Astrocyte of the cerebellum (primary cell): Measurements from ENCODE around the gene TM4SF18.
"Not testable (repeated sequence)": the region's sequence is repeated elsewhere in the genome, so short reads cannot be mapped to it uniquely, and the experiment has no call there.

Experiments
- DNase-seq: peaks from one replicate; pipeline ENCODE4 v3.0.0-alpha.2; 2011; ENCODE audit warnings: low read depth
- H3K4me3 ChIP-seq: 2 replicates; pipeline ENCODE4 v1.5.1; 2011; ENCODE audit warnings: mild to moderate bottlenecking, low read depth, low read length, moderate library complexity
- CTCF ChIP-seq: IDR thresholded peaks from 2 replicates; pipeline ENCODE4 v1.5.1; 2012; ENCODE audit warnings: low read length, low read depth, moderate library complexity, mild to moderate bottlenecking; ENCODE audit errors: missing control alignments
- in situ Hi-C: cut with HindIII; loops from 2 replicates; pipeline ENCODE4 v1.10.0; 2017; ENCODE audit warnings: low sequenced_read_pairs

Gene TM4SF18, protein sequence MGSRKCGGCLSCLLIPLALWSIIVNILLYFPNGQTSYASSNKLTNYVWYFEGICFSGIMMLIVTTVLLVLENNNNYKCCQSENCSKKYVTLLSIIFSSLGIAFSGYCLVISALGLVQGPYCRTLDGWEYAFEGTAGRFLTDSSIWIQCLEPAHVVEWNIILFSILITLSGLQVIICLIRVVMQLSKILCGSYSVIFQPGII

GRCh38 chr3:149333176-149333859, at the start of gene TM4SF18:
Gene TM4SF18, minus strand, starts transcription at chr3:149333636. Its CDS starts 254 bp downstream, at chr3:149333382.
- H3K4me3 ChIP-seq, result no peak within 1 kb of the TSS
- in situ Hi-C loops, result no loop called here
- no peak for TF ChIP-seq CTCF
- no peak for DNase-seq

- H3K4me3 ChIP-seq, result no peak overlapping the region
- no peak for DNase-seq
- in situ Hi-C loops, result no loop called here
- no peak for TF ChIP-seq CTCF
Observed at GRCh38 chr3:149382518-149382917, 49.1 kb upstream of the TM4SF18 start.

DNA sequence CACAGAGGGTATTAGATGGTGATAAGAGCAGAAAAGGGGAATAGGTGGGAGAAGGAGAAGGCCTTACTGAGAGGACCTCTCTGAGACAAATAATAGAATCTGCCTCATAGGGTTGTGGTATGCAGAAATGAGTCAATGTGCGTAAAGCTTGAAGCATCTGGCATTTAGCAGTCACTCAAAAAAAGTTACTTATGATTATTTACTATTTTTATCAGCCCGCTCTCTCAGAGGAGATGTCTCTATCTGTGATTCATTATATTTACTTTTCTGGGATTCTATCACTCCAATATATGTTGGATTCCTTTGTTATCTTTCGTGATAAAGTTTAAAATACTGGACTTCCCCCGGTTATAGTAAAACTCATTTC, 48.6 kb upstream of the TM4SF18 start:
- TF ChIP-seq CTCF, result no peak
- no peak for DNase-seq
- no peak overlapping the region for H3K4me3 ChIP-seq
- in situ Hi-C loops, result no loop called here

DNA sequence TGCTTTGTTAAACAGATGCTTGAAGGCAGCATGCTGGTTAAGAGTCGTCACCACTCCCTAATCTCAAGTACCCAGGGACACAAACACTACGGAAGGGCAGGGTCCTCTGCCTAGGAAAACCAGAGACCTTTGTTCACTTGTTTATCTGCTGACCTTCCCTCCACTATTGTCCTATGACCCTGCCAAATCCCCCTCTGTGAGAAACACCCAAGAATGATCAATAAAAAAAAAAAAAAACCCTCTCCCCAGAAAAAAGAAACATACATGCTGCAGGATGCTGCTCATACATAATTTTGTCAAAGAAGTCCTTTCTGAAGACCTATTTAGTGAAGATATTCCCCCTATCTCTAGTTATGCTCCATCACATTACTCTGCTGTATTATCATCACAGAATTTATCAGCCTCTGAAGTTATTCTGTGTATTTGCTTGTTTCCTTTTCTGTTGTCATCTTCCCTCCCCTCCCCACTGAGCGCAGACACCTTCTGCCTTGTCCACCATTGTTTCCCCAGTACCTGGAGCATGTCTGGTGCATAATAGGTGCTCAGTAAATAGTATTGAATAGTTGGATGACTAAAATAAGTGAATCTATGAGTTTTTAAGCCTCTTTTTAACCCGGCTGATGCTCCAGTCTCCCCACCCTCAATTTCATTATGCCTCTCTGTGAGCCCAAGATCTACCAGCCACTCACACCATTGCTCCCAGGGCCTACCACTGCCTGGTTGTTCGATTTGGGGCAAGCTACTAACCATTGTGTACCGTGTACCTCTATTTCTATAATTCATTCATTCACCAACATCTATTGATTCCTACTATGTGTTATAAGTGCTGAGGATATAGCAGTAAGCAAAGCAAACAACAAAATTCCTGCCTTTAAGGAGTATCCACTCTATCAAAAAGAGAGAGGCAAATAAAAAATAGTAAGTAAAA, 48.0 kb upstream of the TM4SF18 start:
- no peak for DNase-seq
- in situ Hi-C loops, result no loop called here
- H3K4me3 ChIP-seq, result no peak overlapping the region
- no peak for TF ChIP-seq CTCF

- DNase-seq, in situ Hi-C loops, H3K4me3 ChIP-seq: not testable (repeated sequence)
Observed at GRCh38 chr3:149380220-149380619, 46.8 kb upstream of the TM4SF18 start.

DNA sequence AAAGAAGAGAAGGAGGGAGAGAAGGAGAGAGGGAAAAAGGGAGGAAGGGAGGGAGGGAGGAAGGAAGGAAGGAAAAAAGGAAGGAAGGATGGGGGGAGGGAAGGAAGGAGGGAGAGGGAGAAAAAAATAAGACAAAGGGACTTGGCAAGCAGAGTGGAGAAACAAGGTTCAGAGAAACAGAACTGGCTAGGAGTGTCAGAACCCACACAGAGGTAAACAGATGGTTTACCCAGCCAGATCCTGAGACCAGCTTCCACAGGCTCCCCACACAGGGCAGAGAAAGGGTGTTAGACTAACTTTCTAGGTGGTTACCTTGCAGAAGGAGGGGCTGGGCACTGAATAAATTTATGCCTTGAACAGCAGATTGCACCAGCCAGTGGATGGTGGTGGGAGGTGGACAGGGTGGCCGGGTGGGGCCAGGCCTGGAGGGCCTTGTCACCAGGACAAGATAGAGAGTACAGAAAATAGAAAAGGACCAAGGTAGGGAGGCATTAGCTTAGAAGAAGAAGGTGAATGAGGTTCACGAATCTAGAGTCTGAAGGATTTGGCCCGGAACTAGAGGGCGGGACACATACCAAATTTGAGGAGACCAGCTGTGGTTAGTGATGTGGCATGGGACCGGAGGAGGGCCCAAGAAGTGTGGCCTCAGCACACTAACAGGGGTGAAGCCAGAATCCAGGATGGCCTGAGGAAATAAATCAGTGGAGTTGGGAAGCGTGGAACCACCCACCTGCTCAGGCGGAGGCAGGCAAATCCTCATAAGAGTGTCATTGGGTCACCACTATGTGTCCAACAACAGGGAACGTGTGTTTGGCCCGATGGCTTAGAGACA, 45.3 kb upstream of the TM4SF18 start:
- no peak for TF ChIP-seq CTCF
- in situ Hi-C loops, result no loop called here
- no peak for DNase-seq
- H3K4me3 ChIP-seq, result no peak overlapping the region
